ENCODE results near the gene HOMER2.
"Not testable (repeated sequence)": the region's sequence is repeated elsewhere in the genome, so short reads cannot be mapped to it uniquely, and the experiment has no call there.

Gene HOMER2

GRCh38 chr15:82892573-82892972, 59.9 kb downstream of the HOMER2 start:
- DNase-seq, result no peak

- no peak for DNase-seq
Measured at GRCh38 chr15:82890995-82891390, 61.5 kb downstream of the HOMER2 start.

GRCh38 chr15:82890338-82890994, 62.1 kb downstream of the HOMER2 start:
- no peak for DNase-seq

GRCh38 chr15:82882273-82882928, 70.1 kb downstream of the HOMER2 start:
- DNase-seq, result no peak

- no peak for DNase-seq
Measured at GRCh38 chr15:82881747-82882146, 70.8 kb downstream of the HOMER2 start.

- DNase-seq, result no peak
Measured at GRCh38 chr15:82880704-82881103, 71.8 kb downstream of the HOMER2 start.

- no peak for DNase-seq
Measured at GRCh38 chr15:82878325-82878724, 74.2 kb downstream of the HOMER2 start.

GRCh38 chr15:82877825-82878224, 74.7 kb downstream of the HOMER2 start:
- DNase-seq, result no peak

GRCh38 chr15:82875411-82876003, 77.0 kb downstream of the HOMER2 start:
- DNase-seq, result peak; percentile 80

GRCh38 chr15:82874961-82875360, 77.6 kb downstream of the HOMER2 start:
- no peak for DNase-seq

- no peak for DNase-seq
Measured at GRCh38 chr15:82874267-82874666, 78.3 kb downstream of the HOMER2 start.

- no peak for DNase-seq
Measured at GRCh38 chr15:82873000-82873680, 79.4 kb downstream of the HOMER2 start.

- no peak for DNase-seq
Measured at GRCh38 chr15:82871832-82872484, 80.6 kb downstream of the HOMER2 start.

- peak; percentile 3 for DNase-seq
Measured at GRCh38 chr15:82871358-82871757, 81.2 kb downstream of the HOMER2 start.

GRCh38 chr15:82870727-82871320, 81.7 kb downstream of the HOMER2 start:
- no peak for DNase-seq

GRCh38 chr15:82865981-82866380, 86.5 kb downstream of the HOMER2 start:
- not testable (repeated sequence) for DNase-seq

- not testable (repeated sequence) for DNase-seq
Measured at GRCh38 chr15:82865581-82865980, 86.9 kb downstream of the HOMER2 start.

GRCh38 chr15:82864967-82865366, 87.6 kb downstream of the HOMER2 start:
- DNase-seq, result no peak

GRCh38 chr15:82862886-82863285, 89.6 kb downstream of the HOMER2 start:
- DNase-seq, result no peak

- DNase-seq, result no peak
Measured at GRCh38 chr15:82858932-82859331, 93.6 kb downstream of the HOMER2 start.

GRCh38 chr15:82856397-82857170, 95.9 kb downstream of the HOMER2 start:
- DNase-seq, result no peak
